Skeletal muscle satellite cell (primary cell): ENCODE data around the gene CHTF8.
A peak's percentile ranks its signal among the peaks of the same experiment; 100 is the strongest.

ENCODE experiments used
- H3K27me3 ChIP-seq: 2 replicates; pipeline ENCODE4 v1.7.0; 2013; ENCODE audit warnings: low read length; ENCODE audit not compliant: control insufficient read depth, insufficient read depth
- H3K36me3 ChIP-seq: 2 replicates; pipeline ENCODE4 v1.7.0; 2013; ENCODE audit warnings: mild to moderate bottlenecking, control low read depth, low read length; ENCODE audit not compliant: insufficient read depth
- H3K4me1 ChIP-seq: 2 replicates; pipeline ENCODE4 v1.7.0; 2013; ENCODE audit warnings: low read length; ENCODE audit not compliant: control insufficient read depth, insufficient read depth
- H3K4me2 ChIP-seq: 2 replicates; pipeline ENCODE4 v1.7.0; 2013; ENCODE audit warnings: mild to moderate bottlenecking, low read length
- H3K4me3 ChIP-seq: 2 replicates; pipeline ENCODE4 v1.7.0; 2013; ENCODE audit warnings: low read length
- H3K9ac ChIP-seq: 2 replicates; pipeline ENCODE4 v1.7.0; 2013; ENCODE audit warnings: mild to moderate bottlenecking, low read depth, low read length, moderate library complexity
- H3K9me3 ChIP-seq: replicated peaks from 2 replicates; pipeline ENCODE4 v1.7.0; 2013; ENCODE audit warnings: mild to moderate bottlenecking, control low read depth, low read length

Gene CHTF8

GRCh38 chr16:69093974-69094373 is 38.4 kb downstream of the CHTF8 start:
- no peak overlapping the region for H3K9ac ChIP-seq
- no peak overlapping the region for H3K4me3 ChIP-seq
- peaks cover 3% of the 10 kb centered on the region for H3K4me1 ChIP-seq
- H3K4me2 ChIP-seq, result no peak overlapping the region
- H3K36me3 ChIP-seq, result no peaks in the 10 kb centered on the region
- no peaks in the 10 kb centered on the region for H3K9me3 ChIP-seq
- no peaks in the 10 kb centered on the region for H3K27me3 ChIP-seq

- Histone ChIP-seq H3K9ac (no peak overlapping the region), H3K9me3 (no peaks in the 10 kb centered on the region), H3K4me1 (peaks cover 3% of the 10 kb centered on the region), H3K4me3 (no peak overlapping the region), H3K4me2 (no peak overlapping the region), H3K27me3 (no peaks in the 10 kb centered on the region), H3K36me3 (no peaks in the 10 kb centered on the region)
Measured at GRCh38 chr16:69089091-69089910, 43.1 kb downstream of the CHTF8 start.

GRCh38 chr16:69088684-69089083 is 43.7 kb downstream of the CHTF8 start:
- H3K9me3 ChIP-seq, result no peaks in the 10 kb centered on the region
- no peaks in the 10 kb centered on the region for H3K36me3 ChIP-seq
- no peak overlapping the region for H3K4me2 ChIP-seq
- H3K9ac ChIP-seq, result no peak overlapping the region
- no peaks in the 10 kb centered on the region for H3K27me3 ChIP-seq
- no peak overlapping the region for H3K4me3 ChIP-seq
- peaks cover 3% of the 10 kb centered on the region for H3K4me1 ChIP-seq

- Histone ChIP-seq H3K36me3 (no peaks in the 10 kb centered on the region), H3K9me3 (no peaks in the 10 kb centered on the region), H3K9ac (no peak overlapping the region), H3K4me1 (peaks cover 3% of the 10 kb centered on the region), H3K4me3 (no peak overlapping the region), H3K27me3 (no peaks in the 10 kb centered on the region), H3K4me2 (no peak overlapping the region)
Measured at GRCh38 chr16:69087161-69087581, 45.2 kb downstream of the CHTF8 start.

- Histone ChIP-seq H3K9ac (no peak overlapping the region), H3K27me3 (no peaks in the 10 kb centered on the region), H3K4me2 (no peak overlapping the region)
Measured at GRCh38 chr16:69085032-69085695, 47.2 kb downstream of the CHTF8 start.

GRCh38 chr16:69084289-69084688 is 48.1 kb downstream of the CHTF8 start:
- Histone ChIP-seq H3K36me3 (no peaks in the 10 kb centered on the region), H3K4me1 (no peaks in the 10 kb centered on the region), H3K4me2 (no peak overlapping the region), H3K4me3 (no peak overlapping the region), H3K27me3 (no peaks in the 10 kb centered on the region), H3K9ac (no peak overlapping the region), H3K9me3 (no peaks in the 10 kb centered on the region)

More at GRCh38 chr16:69085032-69085695, 47.2 kb downstream of the CHTF8 start:
- no peaks in the 10 kb centered on the region for H3K9me3 ChIP-seq
- H3K4me1 ChIP-seq, result peaks cover 3% of the 10 kb centered on the region
- H3K36me3 ChIP-seq, result no peaks in the 10 kb centered on the region
- no peak overlapping the region for H3K4me3 ChIP-seq

GRCh38 chr16:69083306-69083941 is 49.0 kb downstream of the CHTF8 start:
- Histone ChIP-seq H3K4me3 (no peak overlapping the region), H3K9me3 (no peaks in the 10 kb centered on the region), H3K27me3 (no peaks in the 10 kb centered on the region), H3K4me1 (no peaks in the 10 kb centered on the region), H3K9ac (no peak overlapping the region), H3K4me2 (no peak overlapping the region), H3K36me3 (no peaks in the 10 kb centered on the region)

- Histone ChIP-seq H3K4me1 (peaks cover 8% of the 10 kb centered on the region), H3K4me3 (no peak overlapping the region), H3K9me3 (no peaks in the 10 kb centered on the region), H3K9ac (no peak overlapping the region), H3K36me3 (no peaks in the 10 kb centered on the region), H3K4me2 (no peak overlapping the region), H3K27me3 (no peaks in the 10 kb centered on the region)
Measured at GRCh38 chr16:69079697-69080096, 52.7 kb downstream of the CHTF8 start.

- Histone ChIP-seq H3K4me1 (peaks cover 15% of the 10 kb centered on the region), H3K36me3 (no peaks in the 10 kb centered on the region), H3K27me3 (no peaks in the 10 kb centered on the region), H3K9ac (no peak overlapping the region), H3K4me2 (no peak overlapping the region), H3K4me3 (no peak overlapping the region), H3K9me3 (no peaks in the 10 kb centered on the region)
Measured at GRCh38 chr16:69078073-69078472, 54.3 kb downstream of the CHTF8 start.

- peaks cover 23% of the 10 kb centered on the region for H3K4me1 ChIP-seq
- no peaks in the 10 kb centered on the region for H3K9me3 ChIP-seq
- no peaks in the 10 kb centered on the region for H3K36me3 ChIP-seq
- H3K27me3 ChIP-seq, result no peaks in the 10 kb centered on the region
- H3K9ac ChIP-seq, result no peak overlapping the region
- H3K4me3 ChIP-seq, result no peak overlapping the region
- H3K4me2 ChIP-seq, result no peak overlapping the region
Measured at GRCh38 chr16:69077251-69077650, 55.1 kb downstream of the CHTF8 start.

- no peak overlapping the region for H3K4me3 ChIP-seq
- no peaks in the 10 kb centered on the region for H3K36me3 ChIP-seq
- H3K4me1 ChIP-seq, result peaks cover 24% of the 10 kb centered on the region
- no peaks in the 10 kb centered on the region for H3K27me3 ChIP-seq
- H3K9ac ChIP-seq, result no peak overlapping the region
- H3K4me2 ChIP-seq, result peak overlapping the region; percentile 46
- H3K9me3 ChIP-seq, result no peaks in the 10 kb centered on the region
Measured at GRCh38 chr16:69073181-69073702, 59.1 kb downstream of the CHTF8 start.
